Measurements from ENCODE around the gene KRTAP5-7.
"Not testable (repeated sequence)": the region's sequence is repeated elsewhere in the genome, so short reads cannot be mapped to it uniquely, and the experiment has no call there.

KRTAP5-7 gene

GRCh38 chr11:71496421-71496820 lies 30.6 kb upstream of the KRTAP5-7 start:
- DNase-seq, result no peak

GRCh38 chr11:71498091-71498490 lies 29.0 kb upstream of the KRTAP5-7 start:
- DNase-seq, result no peak

GRCh38 chr11:71499125-71499524 lies 27.9 kb upstream of the KRTAP5-7 start:
- no peak for DNase-seq

DNA sequence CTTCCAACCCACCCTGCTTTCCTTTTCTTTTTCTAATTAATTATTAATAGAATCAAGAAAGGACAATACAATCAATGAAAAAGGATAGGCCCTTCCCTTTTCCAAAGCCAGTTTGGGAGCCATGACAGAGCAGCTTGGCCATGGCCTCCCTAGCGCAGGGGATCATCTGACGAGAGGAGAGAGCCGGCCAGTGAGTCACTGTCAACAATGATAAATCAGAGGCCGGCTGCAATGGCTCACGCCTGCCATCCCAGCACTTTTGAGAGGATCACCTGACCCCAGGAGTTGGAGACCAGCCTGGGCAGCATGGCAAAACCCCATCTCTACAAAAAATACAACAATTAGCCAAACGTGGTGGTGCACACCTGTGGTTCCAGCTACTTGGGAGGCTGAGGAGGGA lies 27.5 kb upstream of the KRTAP5-7 start:
- DNase-seq, result no peak

GRCh38 chr11:71500601-71501021 lies 26.5 kb upstream of the KRTAP5-7 start:
- DNase-seq, result no peak

DNA sequence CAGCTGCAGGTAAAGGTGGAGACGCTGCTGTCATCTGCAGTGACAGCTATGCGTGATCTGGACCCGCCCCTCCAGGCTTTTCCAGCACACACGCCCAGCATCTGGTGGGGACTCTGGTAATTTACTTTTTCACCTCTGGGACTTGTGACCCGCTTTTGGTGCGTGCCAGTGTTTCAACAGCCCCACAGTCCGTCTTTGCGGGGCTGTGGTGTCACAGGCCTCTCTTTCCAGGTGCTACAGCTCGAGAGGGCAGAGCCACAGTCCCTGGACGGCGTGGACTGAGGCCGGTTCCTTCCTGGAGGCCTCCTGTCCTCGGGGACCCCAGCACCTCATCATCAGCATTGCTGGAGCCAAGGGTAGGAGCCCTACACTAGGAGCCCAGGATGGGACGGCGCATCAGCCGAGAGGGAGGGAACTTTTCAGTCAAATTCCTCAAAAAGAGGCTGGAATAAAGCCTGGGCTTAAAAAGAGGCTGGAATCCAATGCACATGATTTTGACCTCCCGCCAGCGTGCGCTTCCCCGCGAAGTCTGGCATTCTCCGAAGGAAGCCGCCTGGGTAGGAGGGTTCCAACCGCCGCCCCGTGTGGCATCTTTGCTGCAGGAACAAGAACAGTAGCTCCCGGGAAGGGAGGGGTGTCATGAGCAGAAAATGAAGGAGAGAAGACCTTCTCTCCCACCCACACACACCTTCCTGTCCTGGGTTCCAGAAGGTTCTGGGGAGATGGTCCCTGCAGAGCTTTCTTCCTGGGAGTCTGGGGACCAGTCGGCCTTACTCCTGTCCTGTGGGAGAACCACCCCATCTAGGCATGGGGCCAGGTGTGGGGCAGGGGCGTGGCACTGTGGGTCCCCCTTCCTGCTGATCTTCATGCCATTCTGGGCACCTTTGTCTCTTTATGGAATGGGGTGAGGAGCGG lies 25.7 kb upstream of the KRTAP5-7 start:
- no peak for DNase-seq

- DNase-seq, result no peak
Measured at GRCh38 chr11:71502026-71502425, 25.0 kb upstream of the KRTAP5-7 start.

GRCh38 chr11:71502871-71503435 lies 24.1 kb upstream of the KRTAP5-7 start:
- no peak for DNase-seq

DNA sequence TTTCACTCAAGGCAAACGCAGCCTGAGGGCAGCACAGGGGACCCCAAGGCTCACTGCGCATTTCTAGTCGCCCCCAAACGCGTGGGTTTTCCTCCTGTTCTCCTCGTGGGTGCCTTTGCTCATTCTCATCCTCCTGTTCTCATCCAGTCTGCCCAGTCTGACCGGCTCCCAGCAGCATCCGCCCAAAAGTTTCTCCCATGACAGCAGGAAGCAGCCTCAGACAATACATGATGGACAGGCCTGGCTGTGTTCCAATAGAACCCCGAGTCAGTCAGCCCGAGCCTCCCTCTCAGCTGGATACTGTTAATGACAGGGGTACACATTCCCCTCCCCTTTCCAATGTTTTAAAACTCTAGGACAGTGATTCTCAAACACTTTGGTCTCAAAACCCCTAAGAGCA lies 22.5 kb upstream of the KRTAP5-7 start:
- no peak for DNase-seq

GRCh38 chr11:71505001-71505400 lies 22.1 kb upstream of the KRTAP5-7 start:
- DNase-seq, result no peak

- no peak for DNase-seq
Measured at GRCh38 chr11:71505781-71506180, 21.3 kb upstream of the KRTAP5-7 start.

- DNase-seq, result no peak
Measured at GRCh38 chr11:71507102-71507501, 20.0 kb upstream of the KRTAP5-7 start.

GRCh38 chr11:71518506-71519471 lies 8.3 kb upstream of the KRTAP5-7 start:
- DNase-seq, result no peak

DNA sequence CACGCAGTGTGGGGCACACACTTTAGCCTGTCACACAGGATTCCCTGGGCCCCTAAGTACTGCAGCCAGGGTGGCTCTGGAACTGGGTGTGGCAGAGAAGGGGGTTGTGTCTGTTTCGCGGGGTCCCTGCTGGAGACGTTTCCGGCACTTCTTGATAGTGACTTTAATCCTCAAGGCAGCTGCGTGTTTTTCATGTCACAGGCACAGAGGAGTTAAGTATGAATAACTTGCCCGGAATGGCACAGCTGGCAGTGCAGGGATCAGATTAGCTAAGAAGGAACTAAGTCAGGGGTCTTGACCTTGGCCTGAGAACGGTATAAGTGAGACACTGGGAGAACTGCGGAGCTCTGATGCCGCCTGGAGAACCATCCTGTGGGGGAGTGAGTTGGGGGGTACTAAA lies 7.5 kb upstream of the KRTAP5-7 start:
- no peak for DNase-seq

- no peak for DNase-seq
Measured at GRCh38 chr11:71525188-71525937, 1.7 kb upstream of the KRTAP5-7 start.

DNA sequence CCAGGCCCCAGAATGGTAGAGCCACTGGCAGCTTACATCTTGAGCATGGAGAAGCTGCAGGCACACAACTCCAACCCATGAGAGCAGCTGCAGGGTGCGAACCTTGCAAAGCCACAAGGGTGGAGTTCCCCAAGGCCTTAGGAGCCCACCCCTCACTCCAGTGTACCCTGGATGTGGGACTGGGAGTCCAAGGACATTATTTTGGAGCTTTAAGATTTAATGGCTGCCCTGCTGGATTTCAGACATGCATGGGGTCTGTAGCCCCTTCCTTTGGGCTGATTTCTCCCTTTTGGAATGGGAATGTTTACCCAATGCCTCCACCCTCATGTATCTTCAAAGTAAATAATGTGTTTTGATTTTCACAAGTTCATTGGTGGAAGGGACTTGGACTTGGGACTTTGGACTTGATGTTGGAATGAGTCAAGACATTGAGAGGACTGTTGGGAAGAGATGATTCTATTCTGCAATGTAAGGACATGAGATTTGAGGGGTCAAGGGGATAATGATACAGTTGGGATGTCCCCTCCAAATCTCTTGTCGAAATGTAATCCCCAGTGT lies 1.1 kb upstream of the KRTAP5-7 start:
- DNase-seq, result no peak

- no peak for DNase-seq
Measured at GRCh38 chr11:71527576-71528210, 626 bp downstream of the KRTAP5-7 start.

DNA sequence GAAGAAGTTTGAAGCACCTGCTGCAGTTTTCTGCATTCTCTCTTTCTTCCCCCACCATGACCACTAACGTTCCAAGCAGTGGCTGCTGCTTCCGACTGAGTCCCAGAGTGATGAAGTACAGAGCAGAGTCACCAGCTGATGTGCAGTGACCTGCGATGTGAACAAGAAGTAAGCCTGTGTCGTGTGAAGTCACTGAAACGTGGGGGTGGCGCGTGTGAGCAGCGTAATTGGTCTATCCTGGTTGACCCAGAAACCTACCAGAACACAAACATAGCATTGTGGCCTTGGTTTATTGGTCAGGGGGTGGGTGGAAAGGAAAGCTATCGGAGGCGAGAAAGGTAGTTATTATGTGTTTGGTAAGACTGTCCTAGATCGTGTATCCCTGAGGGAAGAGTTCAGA lies 3.5 kb downstream of the KRTAP5-7 start:
- no peak for DNase-seq

DNA sequence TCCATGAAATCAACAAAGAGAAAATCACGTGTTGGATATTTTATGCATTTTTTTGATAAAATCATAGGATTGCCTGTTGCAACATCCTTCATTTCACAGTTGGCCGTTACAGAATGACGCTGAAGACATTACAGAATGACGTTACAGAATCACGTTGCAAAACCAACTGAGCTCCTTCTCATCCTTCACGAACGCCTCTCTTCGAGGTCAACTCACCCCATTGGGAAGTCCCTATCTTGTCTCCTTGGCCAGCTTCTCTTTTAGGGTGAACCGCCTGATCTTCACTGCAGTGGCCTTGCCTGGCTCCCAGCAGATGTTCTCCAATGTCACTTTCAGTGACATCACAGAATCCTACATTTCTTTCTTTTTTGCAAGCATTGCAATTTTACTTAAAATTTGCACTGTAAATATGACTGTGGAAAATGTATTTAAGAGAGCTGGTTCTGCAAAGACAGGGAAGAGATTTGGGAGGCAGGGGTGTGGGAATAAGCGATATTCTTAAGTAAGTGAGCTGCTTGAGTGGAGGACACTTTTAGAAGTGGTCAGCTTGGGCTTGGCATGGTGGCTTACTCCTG lies 5.1 kb downstream of the KRTAP5-7 start:
- no peak for DNase-seq

- not testable (repeated sequence) for DNase-seq
Measured at GRCh38 chr11:71534711-71535608, 7.9 kb downstream of the KRTAP5-7 start.

All from central memory CD4-positive, alpha-beta T cell (primary cell).